MM.1S (cell line): ENCODE data around the gene SETBP1.

Source experiments
- CTCF ChIP-seq: fragments of 300-600 bp; sonication (generic); IDR thresholded peaks from 2 replicates; pipeline ENCODE4 v1.5.1; 2016; ENCODE audit warnings: antibody characterized with exemption, low read length, mixed read lengths
- EZH2 ChIP-seq: fragments of 300-600 bp; sonication (generic); optimal IDR thresholded peaks from 2 replicates; pipeline ENCODE3; 2017; ENCODE audit warnings: low read depth, mild to moderate bottlenecking, antibody characterized with exemption, low read length, mixed read lengths
- EZH2phosphoT487 ChIP-seq: fragments of 300-600 bp; sonication (generic); IDR thresholded peaks from 2 replicates; pipeline ENCODE4 v1.6.1; 2018; ENCODE audit warnings: antibody characterized with exemption, low read length

GRCh38 chr18:44960580-44960979 lies 279.9 kb downstream of the SETBP1 start:
- no peak for TF ChIP-seq CTCF
- no peak for TF ChIP-seq EZH2
- TF ChIP-seq EZH2phosphoT487: no peak
